Endodermal cell (in vitro differentiated cells): ENCODE measurements around the gene CHCHD3. TPM values are rescaled to one million over a fixed set of nuclear protein-coding genes. Genes with fewer than 3 reads are reported as not detected.

Experiments
- DNase-seq: peaks from one replicate; pipeline ENCODE4 v3.0.0-alpha.2; 2017
- H3K27ac ChIP-seq: 2 replicates; pipeline ENCODE4 v1.5.1; 2013; ENCODE audit warnings: mild to moderate bottlenecking, low read depth, low read length, moderate library complexity
- H3K27me3 ChIP-seq: 2 replicates; pipeline ENCODE4 v1.6.1; 2013; ENCODE audit warnings: mild to moderate bottlenecking, low read length, moderate library complexity; ENCODE audit not compliant: insufficient read depth, control insufficient read depth, poor library complexity, severe bottlenecking
- H3K36me3 ChIP-seq: 2 replicates; pipeline ENCODE4 v1.7.0; 2013; ENCODE audit warnings: mild to moderate bottlenecking, low read length, moderate library complexity; ENCODE audit not compliant: control insufficient read depth, insufficient read depth
- H3K4me1 ChIP-seq: one replicate; pipeline ENCODE4 v1.7.0; 2013; ENCODE audit warnings: low read length; ENCODE audit not compliant: control insufficient read depth, insufficient read depth
- H3K4me3 ChIP-seq: 2 replicates; pipeline ENCODE4 v1.5.1; 2013; ENCODE audit warnings: mild to moderate bottlenecking, low read length, moderate library complexity
- H3K9ac ChIP-seq: 2 replicates; pipeline ENCODE4 v1.6.1; 2013; ENCODE audit warnings: mild to moderate bottlenecking, low read length, moderate library complexity; ENCODE audit not compliant: poor library complexity, severe bottlenecking; ENCODE audit errors: extremely low read depth
- H3K9me3 ChIP-seq: 2 replicates; pipeline ENCODE4 v1.6.1; 2013; ENCODE audit warnings: mild to moderate bottlenecking, low read length, moderate library complexity; ENCODE audit not compliant: control insufficient read depth
- H3K27ac Mint-ChIP-seq: 2 replicates; pipeline ENCODE4 v1.8.0; 2020; ENCODE audit warnings: mixed read lengths
- H3K27me3 Mint-ChIP-seq: 2 replicates; pipeline ENCODE4 v1.8.0; 2021; ENCODE audit warnings: mild to moderate bottlenecking, mixed read lengths; ENCODE audit not compliant: insufficient read depth
- H3K36me3 Mint-ChIP-seq: 2 replicates; pipeline ENCODE4 v1.8.0; 2020; ENCODE audit warnings: low read depth, mixed read lengths
- H3K4me1 Mint-ChIP-seq: 2 replicates; pipeline ENCODE4 v1.8.0; 2020; ENCODE audit warnings: mixed read lengths
- H3K4me3 Mint-ChIP-seq: 2 replicates; pipeline ENCODE4 v1.8.0; 2020; ENCODE audit warnings: mild to moderate bottlenecking, moderate library complexity, mixed read lengths
- H3K9me3 Mint-ChIP-seq: 2 replicates; pipeline ENCODE4 v1.8.0; 2020; ENCODE audit warnings: mild to moderate bottlenecking, mixed read lengths
- CTCF ChIP-seq: fragments of 200-600 bp; sonication (generic); conservative IDR thresholded peaks from 2 replicates; pipeline ENCODE4 v1.5.0; 2021; ENCODE audit warnings: antibody characterized with exemption, mild to moderate bottlenecking
- WGBS, 2 experiments: methylation state at CpG; one replicate each; pipeline versions ENCODE4 v1.1.5 to v1.1.7; 2013; ENCODE audit warnings: missing lambda C conversion rate in 2 of 2, mixed read lengths in 1 of 2; ENCODE audit not compliant: insufficient coverage in 1 of 2, insufficient read length in 1 of 2; 5-methylcytosine and 5-hydroxymethylcytosine counted together
- total RNA-seq, 2 donors: library from RNA; stranded (reverse); fragmentation: NEBNext Ultra II Directional in 1 of 2; extraction: Animal tissue kit (Norgen Biotek cat#: 25700) in 1 of 2; gene quantifications; 2 replicates in 1 of 2; 3 replicates in 1 of 2; pipeline ENCODE4 v1.2.1, GENCODE V29; 2021

Gene CHCHD3
- total RNA-seq, 2 donors from 2014 or later = 70.4 to 75.2 TPM

GRCh38 chr7:133079296-133079695, 2.6 kb downstream of the CHCHD3 start:
- H3K27ac Mint-ChIP-seq = no peak overlapping the region
- DNase-seq = no peak
- H3K9me3 Mint-ChIP-seq = no peaks in the 10 kb centered on the region
- Histone ChIP-seq H3K9ac (no peak overlapping the region), H3K9me3 (no peaks in the 10 kb centered on the region), H3K36me3 (peaks cover 13% of the 10 kb centered on the region), H3K4me1 (no peaks in the 10 kb centered on the region), H3K27ac (no peak overlapping the region), H3K27me3 (no peaks in the 10 kb centered on the region), H3K4me3 (no peak overlapping the region)
- 71 to 85% methylated on average over 3 to 4 of the region's 5 CpGs for WGBS, 2 experiments
- H3K36me3 Mint-ChIP-seq = peaks cover 3% of the 10 kb centered on the region
- H3K4me3 Mint-ChIP-seq = no peak overlapping the region
- TF ChIP-seq CTCF = no peak
- H3K4me1 Mint-ChIP-seq = peaks cover 23% of the 10 kb centered on the region
- H3K27me3 Mint-ChIP-seq = no peaks in the 10 kb centered on the region

GRCh38 chr7:133077394-133077793, 4.5 kb downstream of the CHCHD3 start:
- no peaks in the 10 kb centered on the region for H3K4me1 ChIP-seq
- H3K27me3 ChIP-seq = no peaks in the 10 kb centered on the region
- H3K4me3 Mint-ChIP-seq = no peak overlapping the region
- no peak overlapping the region for H3K27ac ChIP-seq
- peaks cover 3% of the 10 kb centered on the region for H3K36me3 Mint-ChIP-seq
- no peaks in the 10 kb centered on the region for H3K9me3 Mint-ChIP-seq
- peaks cover 13% of the 10 kb centered on the region for H3K36me3 ChIP-seq
- H3K27ac Mint-ChIP-seq = no peak overlapping the region
- no peak overlapping the region for H3K9ac ChIP-seq
- TF ChIP-seq CTCF = no peak
- DNase-seq = no peak
- no peaks in the 10 kb centered on the region for H3K27me3 Mint-ChIP-seq
- WGBS, 2 experiments = 96 to 100% methylated on average over 1 to 4 of the region's 4 CpGs
- H3K4me1 Mint-ChIP-seq = peaks cover 23% of the 10 kb centered on the region
- H3K9me3 ChIP-seq = no peaks in the 10 kb centered on the region
- H3K4me3 ChIP-seq = no peak overlapping the region

GRCh38 chr7:133076142-133076541, 5.7 kb downstream of the CHCHD3 start:
- no peak overlapping the region for H3K4me3 ChIP-seq
- H3K9me3 ChIP-seq = no peaks in the 10 kb centered on the region
- WGBS, 2 experiments = 96 to 100% methylated on average over 2 of the region's 2 CpGs
- no peak for TF ChIP-seq CTCF
- no peaks in the 10 kb centered on the region for H3K9me3 Mint-ChIP-seq
- no peak for DNase-seq
- peaks cover 3% of the 10 kb centered on the region for H3K36me3 Mint-ChIP-seq
- no peaks in the 10 kb centered on the region for H3K4me1 ChIP-seq
- H3K4me1 Mint-ChIP-seq = peaks cover 25% of the 10 kb centered on the region
- peaks cover 13% of the 10 kb centered on the region for H3K36me3 ChIP-seq
- no peaks in the 10 kb centered on the region for H3K27me3 ChIP-seq
- H3K9ac ChIP-seq = no peak overlapping the region
- no peak overlapping the region for H3K4me3 Mint-ChIP-seq
- no peaks in the 10 kb centered on the region for H3K27me3 Mint-ChIP-seq
- no peak overlapping the region for H3K27ac Mint-ChIP-seq
- no peak overlapping the region for H3K27ac ChIP-seq
